GM12801 (cell line): ENCODE measurements around the gene SLC27A5.

Source experiments
- TF ChIP-seq, protein P1 (sequence below): IDR thresholded peaks from one replicate; pipeline ENCODE4 v1.5.1; 2011; ENCODE audit warnings: control low read depth; ENCODE audit not compliant: insufficient read length; ENCODE audit errors: extremely low read depth

The SLC27A5 gene

DNA sequence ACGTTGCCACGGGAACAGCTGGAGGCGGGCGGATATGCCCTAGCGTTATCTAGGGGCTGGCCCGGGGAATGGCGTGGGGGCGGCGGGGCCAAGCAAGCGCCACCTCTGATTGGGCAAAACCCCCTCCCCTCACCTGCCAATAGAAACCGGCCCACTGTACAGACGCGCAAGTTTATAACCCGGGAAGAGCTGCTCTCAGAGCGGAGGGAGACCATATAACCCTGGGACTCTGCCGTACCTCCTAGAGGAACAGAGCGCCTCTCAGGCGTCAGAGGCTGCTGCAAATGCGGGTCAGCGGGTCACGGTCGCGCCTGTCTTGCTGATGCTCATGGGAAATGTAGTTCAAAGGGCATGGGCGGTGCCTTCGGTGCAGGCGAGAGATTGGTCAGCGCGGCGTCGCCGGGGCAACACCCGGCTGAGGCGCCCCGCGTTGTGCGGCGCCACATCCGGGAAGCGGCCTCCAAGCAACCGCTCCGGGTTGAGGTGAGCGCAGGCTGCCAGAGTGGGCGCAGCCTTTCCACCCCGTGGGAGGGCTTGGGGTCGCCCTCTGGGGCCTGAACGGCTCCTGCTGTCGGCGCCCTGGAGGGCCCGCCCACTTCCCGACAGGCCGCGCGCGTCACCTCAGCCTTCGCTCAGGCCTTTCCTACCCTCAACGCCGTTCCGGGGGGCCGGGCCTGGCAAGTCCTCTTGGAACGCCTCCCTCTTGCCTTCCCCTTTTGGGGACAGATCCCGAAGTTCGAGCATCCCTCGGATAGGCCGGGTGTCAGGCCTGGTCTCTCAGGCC lies 35.9 kb downstream of the SLC27A5 start, which contains the start of gene ZNF446:
Gene ZNF446, plus strand, starts transcription at position 639 of the 784 bp plus-strand sequence. CDS start 867 bp downstream, outside the sequence.
- TF ChIP-seq, protein P1, sequence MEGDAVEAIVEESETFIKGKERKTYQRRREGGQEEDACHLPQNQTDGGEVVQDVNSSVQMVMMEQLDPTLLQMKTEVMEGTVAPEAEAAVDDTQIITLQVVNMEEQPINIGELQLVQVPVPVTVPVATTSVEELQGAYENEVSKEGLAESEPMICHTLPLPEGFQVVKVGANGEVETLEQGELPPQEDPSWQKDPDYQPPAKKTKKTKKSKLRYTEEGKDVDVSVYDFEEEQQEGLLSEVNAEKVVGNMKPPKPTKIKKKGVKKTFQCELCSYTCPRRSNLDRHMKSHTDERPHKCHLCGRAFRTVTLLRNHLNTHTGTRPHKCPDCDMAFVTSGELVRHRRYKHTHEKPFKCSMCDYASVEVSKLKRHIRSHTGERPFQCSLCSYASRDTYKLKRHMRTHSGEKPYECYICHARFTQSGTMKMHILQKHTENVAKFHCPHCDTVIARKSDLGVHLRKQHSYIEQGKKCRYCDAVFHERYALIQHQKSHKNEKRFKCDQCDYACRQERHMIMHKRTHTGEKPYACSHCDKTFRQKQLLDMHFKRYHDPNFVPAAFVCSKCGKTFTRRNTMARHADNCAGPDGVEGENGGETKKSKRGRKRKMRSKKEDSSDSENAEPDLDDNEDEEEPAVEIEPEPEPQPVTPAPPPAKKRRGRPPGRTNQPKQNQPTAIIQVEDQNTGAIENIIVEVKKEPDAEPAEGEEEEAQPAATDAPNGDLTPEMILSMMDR = no peak

DNA sequence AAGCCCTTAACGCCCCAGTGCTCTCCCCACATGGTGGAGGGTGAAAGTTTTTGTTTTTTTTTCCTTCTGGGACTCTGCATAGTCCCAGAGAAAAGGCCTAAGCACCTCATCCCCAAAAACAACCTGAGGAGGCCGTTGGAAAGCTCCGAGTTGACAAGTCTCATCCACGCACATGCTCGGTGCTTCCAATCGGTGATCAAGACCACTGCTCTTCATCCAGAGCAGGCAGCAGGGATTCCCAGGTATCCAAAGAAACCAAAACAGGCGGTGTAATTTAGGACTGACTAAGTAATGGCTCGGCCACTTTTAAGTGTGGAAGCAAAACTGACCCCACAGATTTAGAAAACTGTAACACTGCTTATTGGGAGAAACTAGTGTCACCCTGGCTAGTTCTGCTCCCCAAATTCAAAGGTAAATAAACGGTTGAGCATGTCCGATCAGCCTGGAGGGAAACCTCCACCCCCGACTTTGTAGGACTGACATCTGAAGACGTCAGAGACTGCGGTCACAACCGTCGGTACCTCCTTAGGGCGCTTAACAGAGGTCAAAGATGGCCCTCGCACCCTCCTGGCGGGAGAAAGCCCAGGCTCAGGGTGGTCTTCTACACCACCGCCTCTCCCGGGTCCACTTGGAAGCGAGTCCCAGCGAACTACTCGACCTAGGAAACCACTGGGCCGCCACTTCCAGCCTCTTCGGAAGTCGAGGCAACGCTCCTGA lies 36.6 kb downstream of the SLC27A5 start:
- TF ChIP-seq, protein P1 = no peak

DNA sequence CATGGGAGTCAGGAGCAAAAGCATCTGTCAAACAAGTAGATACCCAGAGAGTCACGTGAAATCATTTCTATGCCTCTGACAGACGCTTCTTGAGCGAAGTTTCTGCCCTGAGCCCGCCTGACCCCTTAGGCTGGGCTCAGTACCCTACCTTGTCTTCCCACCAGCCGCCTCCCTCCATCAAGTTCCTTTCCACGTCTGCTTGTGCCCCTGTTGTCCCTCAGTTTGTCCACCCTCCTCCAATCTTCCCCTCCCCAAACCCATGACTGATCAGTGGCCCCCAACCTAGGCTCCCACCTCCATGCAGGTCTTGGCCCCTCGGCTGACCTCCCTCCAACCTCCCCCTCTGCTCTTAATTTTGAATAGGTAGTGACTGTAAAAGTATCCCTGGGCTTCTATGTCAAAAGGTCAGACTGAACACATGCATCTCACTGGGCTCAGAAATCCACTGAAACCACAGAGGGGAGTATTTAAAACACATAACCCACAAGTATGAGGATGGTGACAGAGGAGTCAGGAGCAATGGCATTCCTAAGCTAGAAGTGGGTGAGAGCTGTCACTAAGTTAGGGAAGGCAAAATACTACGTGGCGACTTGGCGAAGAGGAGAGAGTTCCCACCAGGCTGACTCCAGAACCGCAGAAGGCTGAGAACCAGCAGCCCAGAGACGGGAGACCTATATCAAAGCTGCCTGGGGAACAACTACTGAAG lies 37.3 kb downstream of the SLC27A5 start:
- TF ChIP-seq, protein P1 = no peak

DNA sequence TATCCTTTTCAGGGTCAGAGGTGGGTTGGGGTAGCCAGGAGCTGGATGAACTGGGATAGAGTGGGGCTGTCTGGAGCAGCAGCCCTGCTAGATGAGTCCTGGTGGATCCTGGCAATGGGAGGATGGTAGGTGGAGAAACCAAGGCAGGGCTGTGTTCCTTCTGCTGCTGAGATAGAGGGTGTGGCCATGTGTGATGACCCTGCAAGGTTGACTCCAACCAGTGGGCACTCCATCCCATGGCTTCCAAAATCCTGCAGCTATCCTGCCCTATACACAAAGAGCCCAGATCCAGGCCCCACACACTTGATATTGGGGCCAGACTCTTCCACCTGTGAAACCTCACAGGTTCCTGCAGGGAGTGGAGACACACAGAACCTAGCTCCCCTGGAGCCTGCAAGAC lies 38.0 kb downstream of the SLC27A5 start:
- TF ChIP-seq, protein P1 = no peak

DNA sequence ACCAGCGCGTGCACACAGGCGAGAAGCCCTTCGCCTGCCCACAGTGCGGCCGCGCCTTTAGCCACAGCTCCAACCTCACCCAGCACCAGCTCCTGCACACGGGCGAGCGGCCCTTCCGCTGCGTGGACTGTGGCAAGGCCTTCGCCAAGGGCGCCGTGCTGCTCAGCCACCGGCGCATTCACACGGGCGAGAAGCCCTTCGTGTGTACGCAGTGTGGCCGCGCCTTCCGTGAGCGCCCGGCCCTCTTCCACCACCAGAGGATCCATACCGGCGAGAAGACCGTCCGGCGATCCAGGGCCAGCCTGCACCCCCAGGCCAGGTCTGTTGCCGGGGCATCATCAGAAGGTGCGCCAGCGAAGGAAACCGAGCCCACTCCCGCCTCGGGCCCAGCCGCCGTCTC lies 40.1 kb downstream of the SLC27A5 start:
- TF ChIP-seq, protein P1 = no peak

DNA sequence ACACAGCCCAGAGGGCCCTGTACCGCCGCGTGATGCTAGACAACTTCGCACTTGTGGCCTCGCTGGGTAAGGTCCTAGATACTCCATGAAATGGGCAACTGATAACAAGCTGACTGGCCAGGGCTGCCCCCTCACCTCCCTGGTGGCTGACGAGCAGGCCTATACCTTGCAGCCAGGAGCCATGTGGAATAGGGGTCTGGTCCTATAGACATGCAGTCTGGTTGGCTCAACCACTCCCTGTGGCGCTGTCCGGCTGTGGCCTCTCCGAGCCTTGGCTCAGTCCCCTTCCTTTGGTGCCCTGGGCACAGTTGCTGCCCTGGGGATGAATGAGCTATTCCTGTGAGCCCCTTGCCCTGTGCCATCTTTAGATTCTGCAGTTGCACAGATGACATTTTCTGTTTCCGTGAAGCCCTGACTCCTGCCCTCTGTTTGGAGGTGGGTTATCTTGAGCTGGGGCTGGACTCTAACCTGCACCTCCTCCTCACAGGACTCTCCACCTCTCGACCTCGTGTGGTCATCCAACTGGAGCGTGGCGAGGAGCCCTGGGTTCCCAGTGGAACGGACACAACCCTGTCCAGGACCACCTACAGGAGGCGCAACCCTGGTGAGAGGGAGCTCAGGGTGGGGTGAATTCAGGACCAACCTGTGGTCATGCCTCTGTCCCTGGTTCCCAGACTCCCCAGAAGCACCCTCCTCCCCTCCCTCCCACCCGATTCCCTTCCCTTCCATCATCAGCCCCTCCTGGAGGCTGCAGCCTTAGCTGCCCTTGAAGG lies 42.4 kb downstream of the SLC27A5 start:
- TF ChIP-seq, protein P1 = no peak
